T follicular helper cell (primary cell): ENCODE data around the gene RALGAPB.
"Not testable (repeated sequence)": the region's sequence is repeated elsewhere in the genome, so short reads cannot be mapped to it uniquely, and the experiment has no call there.

Experiments used
- DNase-seq: peaks from one replicate; pipeline ENCODE4 v3.0.0-alpha.2; 2020; ENCODE audit warnings: low read depth

Gene RALGAPB

GRCh38 chr20:38584099-38584763 is 111.6 kb downstream of the RALGAPB start:
- DNase-seq: no peak

GRCh38 chr20:38585404-38586180 is 112.9 kb downstream of the RALGAPB start:
- DNase-seq: no peak

GRCh38 chr20:38586181-38586525 is 113.5 kb downstream of the RALGAPB start:
- DNase-seq: no peak

- no peak for DNase-seq
These were observed 115.7 kb downstream of the RALGAPB start for GRCh38 chr20:38588303-38588702.

- no peak for DNase-seq
These were observed 116.7 kb downstream of the RALGAPB start for GRCh38 chr20:38589351-38589750.

GRCh38 chr20:38589967-38590675 is 117.5 kb downstream of the RALGAPB start:
- DNase-seq: no peak

- no peak for DNase-seq
These were observed 118.2 kb downstream of the RALGAPB start for GRCh38 chr20:38590676-38591473.

GRCh38 chr20:38591474-38592410 is 119.1 kb downstream of the RALGAPB start:
- DNase-seq: no peak

- not testable (repeated sequence) for DNase-seq
These were observed 119.8 kb downstream of the RALGAPB start for GRCh38 chr20:38592411-38592790.

- not testable (repeated sequence) for DNase-seq
These were observed 121.6 kb downstream of the RALGAPB start for GRCh38 chr20:38594281-38594680.

- not testable (repeated sequence) for DNase-seq
These were observed 123.2 kb downstream of the RALGAPB start for GRCh38 chr20:38595886-38596285.

GRCh38 chr20:38599410-38599882 is 126.8 kb downstream of the RALGAPB start:
- DNase-seq: no peak

GRCh38 chr20:38600057-38600456 is 127.4 kb downstream of the RALGAPB start:
- no peak for DNase-seq

GRCh38 chr20:38601216-38602184 is 128.9 kb downstream of the RALGAPB start, which contains the start of gene ARHGAP40:
Gene ARHGAP40 (plus strand): TSS chr20:38601809.
- no peak for DNase-seq

- no peak for DNase-seq
These were observed 129.5 kb downstream of the RALGAPB start for GRCh38 chr20:38602185-38602581.

- DNase-seq: no peak
These were observed 130.6 kb downstream of the RALGAPB start for GRCh38 chr20:38603286-38603685.

GRCh38 chr20:38604873-38605303 is 132.2 kb downstream of the RALGAPB start:
- no peak for DNase-seq

GRCh38 chr20:38607351-38607750 is 134.7 kb downstream of the RALGAPB start:
- no peak for DNase-seq

GRCh38 chr20:38608188-38608587 is 135.5 kb downstream of the RALGAPB start:
- DNase-seq: no peak
